KOPT-K1 (cell line): ENCODE measurements around the gene UNG.

Experiments used
- H3K27ac ChIP-seq: fragments of 200-600 bp; sonication (generic); 2 replicates; pipeline ENCODE4 v1.5.1; 2016; ENCODE audit warnings: antibody characterized with exemption, mild to moderate bottlenecking, low read depth, low read length; ENCODE audit not compliant: poor library complexity, severe bottlenecking
- H3K36me3 ChIP-seq: fragments of 200-600 bp; sonication (generic); 2 replicates; pipeline ENCODE4 v1.5.1; 2017; ENCODE audit warnings: antibody characterized with exemption, mild to moderate bottlenecking, low read length, moderate library complexity; ENCODE audit not compliant: insufficient read depth
- H3K9me3 ChIP-seq: fragments of 200-600 bp; sonication (generic); 2 replicates; pipeline ENCODE4 v1.5.1; 2017; ENCODE audit warnings: antibody characterized with exemption, low read length, mild to moderate bottlenecking; ENCODE audit not compliant: insufficient read depth, poor library complexity, severe bottlenecking

Gene UNG

DNA sequence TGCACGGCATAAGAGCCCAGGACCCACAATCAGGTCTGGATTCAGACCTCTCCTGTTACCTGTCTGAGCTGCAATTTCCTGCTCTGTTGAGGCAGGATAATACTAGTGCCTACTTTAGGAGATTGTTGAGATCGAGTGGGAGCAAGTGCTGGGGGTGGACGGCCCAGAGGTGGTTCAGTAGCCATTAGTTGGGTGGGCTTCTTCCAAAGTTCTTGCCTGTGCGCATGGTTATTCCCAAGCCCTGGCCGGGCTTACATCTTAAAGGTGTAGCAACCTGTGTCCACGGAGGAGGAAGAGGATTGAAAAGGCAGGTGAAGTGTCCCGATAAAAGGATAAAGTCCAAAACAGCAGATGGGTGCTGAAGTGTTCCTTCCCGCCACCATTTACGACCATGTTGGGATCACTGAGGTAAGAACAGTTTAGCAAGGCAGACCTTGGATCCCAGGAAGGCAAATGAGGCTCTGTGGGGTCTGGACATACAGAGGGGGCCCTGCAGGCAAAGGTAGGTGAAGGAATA is 52.8 kb downstream of the UNG start:
- H3K27ac ChIP-seq = no peak overlapping the region
- H3K9me3 ChIP-seq = no peaks in the 10 kb centered on the region

DNA sequence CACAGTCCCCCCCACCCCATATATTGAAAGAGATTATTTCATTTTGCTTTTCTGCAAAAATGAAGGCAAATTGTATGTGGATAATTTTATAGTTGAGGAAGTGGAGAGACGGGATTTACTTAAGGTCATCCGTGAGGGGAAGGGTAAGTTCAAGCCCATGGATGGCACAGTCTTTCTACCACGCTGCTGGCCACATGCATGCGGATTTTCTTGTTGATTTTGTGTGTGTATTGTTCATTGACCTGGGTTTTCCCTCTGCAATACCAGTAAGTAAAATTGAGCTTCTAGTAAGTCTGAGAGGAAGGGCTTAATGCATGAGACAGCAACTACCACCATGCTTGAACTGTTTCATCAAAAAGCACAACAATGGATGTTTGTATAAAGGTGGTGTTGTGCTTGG is 54.1 kb downstream of the UNG start:
- Histone ChIP-seq H3K27ac (no peak overlapping the region), H3K36me3 (no peaks in the 10 kb centered on the region), H3K9me3 (no peaks in the 10 kb centered on the region)

More for the DNA sequence above, 52.8 kb downstream of the UNG start:
- H3K36me3 ChIP-seq = no peaks in the 10 kb centered on the region

DNA sequence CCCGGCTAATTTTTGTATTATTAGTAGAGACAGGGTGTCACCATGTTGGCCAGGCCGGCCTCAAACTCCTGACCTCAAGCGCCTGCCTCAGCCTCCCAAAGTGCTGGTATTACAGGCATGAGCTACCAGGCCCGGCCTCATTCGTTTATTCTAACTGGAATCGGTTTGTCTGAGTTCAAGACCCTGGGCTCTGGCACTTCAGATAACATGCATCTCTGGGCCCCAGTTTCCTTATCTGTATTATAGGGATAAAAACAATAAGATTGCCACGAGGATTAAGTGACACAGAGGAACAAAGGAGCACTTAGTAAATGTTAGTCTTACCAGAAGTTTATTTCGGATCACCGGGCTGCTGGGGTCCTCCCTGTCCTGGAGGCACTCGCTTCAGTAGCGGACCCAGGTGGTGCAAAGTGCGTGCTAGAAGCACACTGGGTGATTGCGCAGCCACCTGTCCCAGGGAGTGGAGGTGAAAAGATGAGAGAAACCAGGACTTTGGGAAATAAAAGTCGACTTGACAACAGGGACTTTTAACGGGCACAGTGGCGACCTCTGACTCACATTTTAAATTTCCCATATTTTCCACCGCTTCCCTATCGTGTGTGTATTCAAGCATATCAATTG is 56.5 kb downstream of the UNG start:
- Histone ChIP-seq H3K27ac (no peak overlapping the region), H3K9me3 (no peaks in the 10 kb centered on the region), H3K36me3 (no peaks in the 10 kb centered on the region)

DNA sequence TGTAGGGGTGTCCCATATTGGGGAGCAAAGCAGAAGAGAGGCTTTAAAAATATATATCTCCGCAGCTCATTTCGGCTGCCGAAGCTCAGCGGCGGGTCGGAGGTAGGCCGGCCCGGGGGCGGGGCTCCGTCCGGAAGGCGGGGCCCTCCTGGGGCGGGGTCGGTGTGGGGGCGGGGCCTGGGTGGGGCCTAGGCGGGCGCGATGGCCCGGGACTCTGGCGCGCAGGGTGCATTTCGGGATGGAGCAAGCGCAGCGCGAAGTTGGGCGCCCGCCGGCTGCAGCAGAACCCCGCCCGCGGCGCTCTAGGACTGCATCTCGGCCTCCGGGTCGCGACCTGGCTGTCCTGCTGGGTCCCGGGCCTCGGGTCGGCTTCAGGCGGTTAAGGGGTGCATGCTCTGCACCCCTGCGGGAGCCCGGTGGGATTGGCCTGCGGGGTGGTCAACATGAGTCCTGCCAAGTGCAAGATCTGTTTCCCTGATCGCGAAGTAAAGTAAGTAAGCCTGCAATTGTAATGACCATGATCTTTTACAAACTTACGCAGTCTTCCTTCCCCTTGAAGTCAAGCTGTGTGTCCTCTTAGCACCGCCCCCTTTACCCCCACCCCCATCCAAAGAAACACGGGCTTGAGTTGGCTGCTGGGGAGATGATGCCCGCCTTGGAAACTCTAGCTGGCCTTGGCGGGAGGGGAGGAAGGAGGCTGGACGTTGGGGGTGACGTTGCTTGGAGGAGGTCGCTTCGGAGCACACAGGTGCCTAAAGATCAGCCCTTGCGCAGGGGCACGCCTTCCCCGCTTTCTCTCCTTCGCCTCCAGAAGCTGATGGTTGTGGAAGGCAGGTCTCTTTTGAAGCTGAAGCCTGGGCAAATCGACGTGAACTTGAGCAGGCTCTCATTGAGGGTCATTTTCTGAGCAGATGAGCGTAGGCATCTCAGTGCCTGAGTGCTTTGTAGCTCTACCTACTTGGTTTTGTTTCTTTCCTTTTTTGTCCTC is 57.3 kb downstream of the UNG start:
- Histone ChIP-seq H3K36me3 (no peaks in the 10 kb centered on the region), H3K27ac (peak overlapping the region; percentile 57), H3K9me3 (no peaks in the 10 kb centered on the region)

DNA sequence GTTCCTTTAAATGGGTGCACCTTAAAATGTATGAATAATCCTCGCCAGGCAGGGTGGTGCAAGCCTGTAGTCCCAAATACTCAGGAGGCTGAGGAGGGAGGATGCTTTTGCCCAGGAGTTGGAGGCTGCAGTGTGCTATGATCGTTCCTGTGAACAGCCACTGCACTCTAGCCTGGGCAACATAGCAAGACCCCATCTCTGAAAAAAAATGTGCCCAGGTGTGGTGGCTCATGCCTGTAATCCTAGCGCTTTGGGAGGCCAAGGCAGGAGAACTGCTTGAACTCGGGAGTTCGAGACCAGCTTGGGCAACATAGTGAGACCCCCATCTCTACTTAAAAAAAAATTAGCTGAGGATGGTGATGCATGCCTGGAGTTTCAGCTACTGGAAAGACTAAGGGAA is 58.6 kb downstream of the UNG start:
- H3K36me3 ChIP-seq = no peaks in the 10 kb centered on the region
- no peaks in the 10 kb centered on the region for H3K9me3 ChIP-seq
- H3K27ac ChIP-seq = no peak overlapping the region

DNA sequence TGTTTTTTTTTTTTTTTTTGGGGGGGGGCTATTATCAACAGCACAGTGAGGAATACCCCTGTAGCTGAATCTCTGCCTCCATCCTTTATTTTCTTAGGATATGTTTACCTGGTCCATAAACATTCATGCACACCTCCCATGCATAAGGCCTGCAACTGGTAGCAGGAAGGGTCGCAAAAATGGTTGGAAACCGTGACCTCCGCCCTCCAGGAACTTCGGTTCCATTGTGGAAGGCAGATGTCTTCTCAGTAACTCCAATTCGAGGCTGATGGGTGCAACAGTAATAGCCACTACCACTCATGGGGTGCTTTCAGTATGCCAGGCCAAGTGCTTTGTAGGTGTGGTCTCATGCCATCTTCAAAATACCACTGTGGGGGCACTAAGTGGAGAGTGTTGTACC is 59.2 kb downstream of the UNG start:
- no peak overlapping the region for H3K27ac ChIP-seq
- H3K9me3 ChIP-seq = no peaks in the 10 kb centered on the region
- no peaks in the 10 kb centered on the region for H3K36me3 ChIP-seq

DNA sequence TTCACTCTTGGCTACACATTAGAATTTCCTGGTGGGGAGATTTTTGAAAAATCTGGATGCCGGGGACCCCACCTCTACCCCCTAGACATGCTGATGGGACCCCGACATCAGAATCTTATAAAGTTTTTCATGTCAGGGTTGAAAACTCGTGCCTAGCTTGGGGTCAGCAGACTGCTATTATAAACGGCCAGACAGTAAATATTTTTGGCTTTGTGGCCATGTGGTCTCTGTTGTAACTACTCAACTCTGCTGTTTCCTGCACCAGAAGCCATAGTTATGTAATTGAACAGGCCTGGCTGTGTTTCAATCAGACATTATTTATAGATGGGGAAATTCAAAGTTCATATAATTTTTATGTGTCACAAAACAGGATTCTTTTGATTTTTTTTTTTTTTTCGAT is 60.6 kb downstream of the UNG start:
- Histone ChIP-seq H3K36me3 (no peaks in the 10 kb centered on the region), H3K27ac (no peak overlapping the region), H3K9me3 (no peaks in the 10 kb centered on the region)

DNA sequence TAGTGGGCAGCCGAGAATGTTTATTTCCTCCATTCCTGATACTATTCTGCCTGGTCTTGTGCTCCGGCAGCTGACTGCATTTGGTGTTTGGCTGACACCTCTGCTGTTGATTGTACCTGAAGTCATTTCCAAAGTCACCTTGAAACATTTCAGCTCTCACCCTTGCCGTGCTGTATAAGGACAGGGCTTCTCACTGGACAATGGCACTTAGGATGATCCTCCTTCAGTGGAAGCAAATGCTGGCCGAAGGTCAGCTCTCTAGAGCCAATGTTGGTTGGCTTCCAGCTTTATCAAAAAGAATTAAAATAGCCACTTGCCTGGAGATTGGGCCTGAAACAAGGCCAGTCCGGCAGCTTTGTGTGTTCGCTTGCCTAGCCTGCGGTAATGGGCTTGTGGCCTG is 63.0 kb downstream of the UNG start:
- Histone ChIP-seq H3K27ac (no peak overlapping the region), H3K9me3 (no peaks in the 10 kb centered on the region), H3K36me3 (no peaks in the 10 kb centered on the region)
